NK-92 (cell line): ENCODE measurements around the gene PNPLA6.

Experiments
- DNase-seq: peaks from one replicate; lab custom pipeline; 2025; ENCODE audit not compliant: unreplicated experiment; lab: John Stamatoyannopoulos, UW

The PNPLA6 gene

GRCh38 chr19:7595466-7596133 lies 60.1 kb downstream of the PNPLA6 start, which contains the start of gene CAMSAP3:
TSS of gene CAMSAP3 (plus strand) at chr19:7595863. CDS start at chr19:7596003, 140 bp downstream.
- no peak for DNase-seq

- no peak for DNase-seq
These were observed 60.9 kb downstream of the PNPLA6 start for GRCh38 chr19:7596211-7596937.

- no peak for DNase-seq
These were observed 62.2 kb downstream of the PNPLA6 start for GRCh38 chr19:7597689-7598088.

GRCh38 chr19:7598180-7598579 lies 62.7 kb downstream of the PNPLA6 start:
- no peak for DNase-seq

GRCh38 chr19:7600721-7601120 lies 65.2 kb downstream of the PNPLA6 start:
- no peak for DNase-seq

GRCh38 chr19:7602240-7602934 lies 66.9 kb downstream of the PNPLA6 start:
- DNase-seq, result no peak

GRCh38 chr19:7602935-7603497 lies 67.5 kb downstream of the PNPLA6 start:
- DNase-seq, result no peak

GRCh38 chr19:7603919-7604318 lies 68.4 kb downstream of the PNPLA6 start:
- no peak for DNase-seq

- DNase-seq, result no peak
These were observed 70.1 kb downstream of the PNPLA6 start for GRCh38 chr19:7605490-7606222.

- DNase-seq, result no peak
These were observed 70.8 kb downstream of the PNPLA6 start for GRCh38 chr19:7606289-7606688.

GRCh38 chr19:7607212-7607873 lies 71.8 kb downstream of the PNPLA6 start:
- DNase-seq, result no peak

GRCh38 chr19:7607874-7608560 lies 72.5 kb downstream of the PNPLA6 start:
- DNase-seq, result no peak

- no peak for DNase-seq
These were observed 75.1 kb downstream of the PNPLA6 start for GRCh38 chr19:7610491-7611240.
